Measurements from ENCODE around the gene TBC1D14.

Gene TBC1D14

GRCh38 chr4:7004331-7004730, 94.7 kb downstream of the TBC1D14 start:
- Histone ChIP-seq H3K36me3 (ENCODE audit: control insufficient read depth, insufficient read depth, low read length) (peaks cover 28% of the 10 kb centered on the region), H3K4me3 (ENCODE audit: low read depth, low read length) (no peak overlapping the region), H3K27me3 (ENCODE audit: control insufficient read depth, insufficient read depth, low read length) (no peaks in the 10 kb centered on the region), H3K9ac (ENCODE audit: low read depth, low read length) (no peak overlapping the region), H3K9me3 (ENCODE audit: control insufficient read depth, insufficient read depth, low read length) (no peaks in the 10 kb centered on the region), H3K4me1 (ENCODE audit: control insufficient read depth, insufficient read depth, low read length) (peaks cover 18% of the 10 kb centered on the region)

DNA sequence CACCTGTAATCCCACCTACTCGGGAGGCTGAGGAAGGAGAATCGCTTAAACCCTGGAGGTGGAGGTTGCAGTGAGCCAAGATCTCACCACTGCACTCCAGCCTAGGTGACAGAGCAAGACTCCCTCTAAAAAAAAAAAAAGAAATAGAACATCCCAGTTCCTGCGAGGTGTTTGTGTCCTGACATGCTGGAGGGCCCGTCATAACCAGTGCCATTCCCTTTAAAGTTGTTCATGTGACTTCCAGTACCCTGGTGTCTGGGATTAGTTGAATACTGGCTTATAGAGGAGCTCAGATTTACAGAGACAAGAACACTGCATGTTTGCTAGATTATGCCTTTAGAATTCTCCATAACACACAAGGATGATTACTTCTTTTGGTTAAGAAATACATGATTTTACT, 95.9 kb downstream of the TBC1D14 start:
- Histone ChIP-seq H3K9me3 (ENCODE audit: control insufficient read depth, insufficient read depth, low read length) (no peaks in the 10 kb centered on the region), H3K27me3 (ENCODE audit: control insufficient read depth, insufficient read depth, low read length) (no peaks in the 10 kb centered on the region), H3K36me3 (ENCODE audit: control insufficient read depth, insufficient read depth, low read length) (peaks cover 15% of the 10 kb centered on the region), H3K4me1 (ENCODE audit: control insufficient read depth, insufficient read depth, low read length) (peaks cover 18% of the 10 kb centered on the region), H3K4me3 (ENCODE audit: low read depth, low read length) (no peak overlapping the region), H3K9ac (ENCODE audit: low read depth, low read length) (no peak overlapping the region)

DNA sequence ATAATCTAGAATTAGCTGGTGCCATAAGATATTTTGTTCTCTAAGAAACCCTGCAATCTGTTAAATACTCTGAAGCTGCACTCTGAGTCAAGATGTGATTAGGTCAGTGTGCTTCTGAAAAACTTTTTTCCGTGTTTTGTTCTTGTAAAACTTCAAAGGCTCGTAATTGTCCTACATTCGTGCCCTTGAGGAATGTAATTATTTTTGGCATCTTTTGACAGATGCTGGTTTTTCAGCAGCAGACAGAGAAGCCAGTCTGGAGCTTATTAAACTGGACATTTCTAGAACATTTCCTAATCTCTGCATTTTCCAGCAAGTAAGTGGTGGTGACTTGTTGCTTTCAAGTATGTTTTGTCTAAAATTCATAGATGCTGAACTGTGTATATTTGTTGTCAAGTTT, 96.8 kb downstream of the TBC1D14 start:
- Histone ChIP-seq H3K36me3 (ENCODE audit: control insufficient read depth, insufficient read depth, low read length) (peaks cover 12% of the 10 kb centered on the region), H3K4me1 (ENCODE audit: control insufficient read depth, insufficient read depth, low read length) (peaks cover 18% of the 10 kb centered on the region), H3K4me3 (ENCODE audit: low read depth, low read length) (no peak overlapping the region), H3K27me3 (ENCODE audit: control insufficient read depth, insufficient read depth, low read length) (no peaks in the 10 kb centered on the region), H3K9me3 (ENCODE audit: control insufficient read depth, insufficient read depth, low read length) (no peaks in the 10 kb centered on the region), H3K9ac (ENCODE audit: low read depth, low read length) (no peak overlapping the region)

GRCh38 chr4:7007142-7007907, 97.7 kb downstream of the TBC1D14 start:
- Histone ChIP-seq H3K9me3 (ENCODE audit: control insufficient read depth, insufficient read depth, low read length) (no peaks in the 10 kb centered on the region), H3K27me3 (ENCODE audit: control insufficient read depth, insufficient read depth, low read length) (no peaks in the 10 kb centered on the region), H3K4me3 (ENCODE audit: low read depth, low read length) (no peak overlapping the region), H3K4me1 (ENCODE audit: control insufficient read depth, insufficient read depth, low read length) (peaks cover 18% of the 10 kb centered on the region), H3K36me3 (ENCODE audit: control insufficient read depth, insufficient read depth, low read length) (peaks cover 5% of the 10 kb centered on the region), H3K9ac (ENCODE audit: low read depth, low read length) (no peak overlapping the region)

DNA sequence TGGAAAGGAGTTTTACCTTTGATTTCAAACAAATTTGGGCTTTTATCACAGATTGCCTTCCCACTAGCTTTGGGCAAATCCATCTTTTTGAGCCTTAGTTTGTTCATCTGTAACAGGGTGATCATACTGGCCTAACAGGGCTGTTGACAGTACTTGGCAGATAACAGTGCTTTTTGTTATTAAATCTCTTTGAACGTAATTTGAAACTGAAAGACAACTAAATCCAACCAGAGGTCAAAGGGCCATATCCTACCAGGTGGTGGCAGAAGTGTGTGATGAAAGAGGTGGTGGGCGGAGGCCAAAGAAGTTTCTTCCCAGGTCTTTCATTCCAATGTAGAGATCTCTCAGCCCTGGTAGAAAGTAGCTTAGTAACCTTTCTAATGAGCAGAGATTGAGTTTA, 98.3 kb downstream of the TBC1D14 start:
- H3K9ac ChIP-seq (ENCODE audit: low read depth, low read length): no peak overlapping the region
- H3K36me3 ChIP-seq (ENCODE audit: control insufficient read depth, insufficient read depth, low read length): peaks cover 5% of the 10 kb centered on the region
- H3K9me3 ChIP-seq (ENCODE audit: control insufficient read depth, insufficient read depth, low read length): no peaks in the 10 kb centered on the region
- H3K27me3 ChIP-seq (ENCODE audit: control insufficient read depth, insufficient read depth, low read length): no peaks in the 10 kb centered on the region
- H3K4me1 ChIP-seq (ENCODE audit: control insufficient read depth, insufficient read depth, low read length): peaks cover 18% of the 10 kb centered on the region
- no peak overlapping the region for H3K4me3 ChIP-seq (ENCODE audit: low read depth, low read length)

DNA sequence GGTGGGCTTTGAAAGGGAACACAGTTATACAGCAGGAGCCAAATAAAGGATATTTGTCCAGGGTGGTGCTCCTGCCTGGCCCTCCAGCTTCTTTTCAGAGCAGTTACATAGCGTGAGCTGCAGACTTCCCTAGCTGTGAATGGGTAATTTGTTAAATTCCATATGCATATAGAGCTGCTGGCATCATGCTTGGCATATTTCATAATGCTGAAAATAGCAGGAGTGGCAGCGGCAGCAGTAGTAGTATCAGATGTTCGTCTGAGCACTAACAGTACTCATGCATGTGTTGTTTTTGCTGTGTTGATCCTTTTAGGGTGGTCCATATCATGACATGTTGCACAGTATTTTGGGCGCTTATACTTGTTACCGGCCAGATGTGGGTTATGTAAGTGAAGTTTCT, 99.9 kb downstream of the TBC1D14 start:
- no peaks in the 10 kb centered on the region for H3K9me3 ChIP-seq (ENCODE audit: control insufficient read depth, insufficient read depth, low read length)
- H3K4me1 ChIP-seq (ENCODE audit: control insufficient read depth, insufficient read depth, low read length): peaks cover 18% of the 10 kb centered on the region
- peaks cover 12% of the 10 kb centered on the region for H3K36me3 ChIP-seq (ENCODE audit: control insufficient read depth, insufficient read depth, low read length)
- H3K4me3 ChIP-seq (ENCODE audit: low read depth, low read length): no peak overlapping the region
- H3K9ac ChIP-seq (ENCODE audit: low read depth, low read length): no peak overlapping the region
- no peaks in the 10 kb centered on the region for H3K27me3 ChIP-seq (ENCODE audit: control insufficient read depth, insufficient read depth, low read length)

GRCh38 chr4:7013175-7013574, 103.5 kb downstream of the TBC1D14 start:
- Histone ChIP-seq H3K9me3 (ENCODE audit: control insufficient read depth, insufficient read depth, low read length) (no peaks in the 10 kb centered on the region), H3K27me3 (ENCODE audit: control insufficient read depth, insufficient read depth, low read length) (no peaks in the 10 kb centered on the region), H3K4me1 (ENCODE audit: control insufficient read depth, insufficient read depth, low read length) (peaks cover 6% of the 10 kb centered on the region), H3K36me3 (ENCODE audit: control insufficient read depth, insufficient read depth, low read length) (peaks cover 37% of the 10 kb centered on the region), H3K4me3 (ENCODE audit: low read depth, low read length) (no peak overlapping the region), H3K9ac (ENCODE audit: low read depth, low read length) (no peak overlapping the region)

GRCh38 chr4:7014815-7015214, 105.2 kb downstream of the TBC1D14 start:
- peaks cover 41% of the 10 kb centered on the region for H3K36me3 ChIP-seq (ENCODE audit: control insufficient read depth, insufficient read depth, low read length)
- no peak overlapping the region for H3K9ac ChIP-seq (ENCODE audit: low read depth, low read length)
- H3K27me3 ChIP-seq (ENCODE audit: control insufficient read depth, insufficient read depth, low read length): no peaks in the 10 kb centered on the region
- no peaks in the 10 kb centered on the region for H3K9me3 ChIP-seq (ENCODE audit: control insufficient read depth, insufficient read depth, low read length)
- no peaks in the 10 kb centered on the region for H3K4me1 ChIP-seq (ENCODE audit: control insufficient read depth, insufficient read depth, low read length)
- no peak overlapping the region for H3K4me3 ChIP-seq (ENCODE audit: low read depth, low read length)

DNA sequence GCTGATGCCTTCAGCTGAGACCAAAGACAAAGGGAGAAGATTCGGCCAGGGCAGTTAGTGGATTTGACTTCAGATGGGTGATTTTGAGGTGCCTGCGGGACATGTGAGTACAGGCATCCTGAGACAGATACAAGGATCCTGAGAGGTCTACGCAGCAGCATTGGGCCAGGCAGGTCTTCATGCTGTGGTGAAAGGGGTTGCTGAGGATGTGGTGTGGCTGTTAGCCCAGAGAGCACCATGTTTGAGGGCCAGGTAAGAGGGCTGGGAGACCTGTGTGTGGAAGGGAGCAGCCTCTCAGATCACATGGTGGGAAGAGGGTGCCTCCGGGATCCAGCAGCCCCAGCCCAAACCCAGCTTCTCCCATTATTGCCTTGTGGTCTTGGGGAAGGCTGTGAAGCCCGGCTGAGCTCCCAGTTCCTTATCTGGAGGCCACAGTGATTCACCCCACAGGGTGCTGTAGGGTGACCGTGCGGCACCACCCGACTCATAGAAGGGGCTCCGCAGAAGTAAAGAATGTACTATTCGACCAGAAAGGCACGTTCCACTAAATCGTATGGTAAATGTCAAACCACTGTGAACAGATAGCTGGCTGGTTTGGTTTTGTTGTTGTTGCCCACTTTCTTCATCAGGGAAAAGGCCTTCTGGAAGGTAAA, 105.9 kb downstream of the TBC1D14 start:
- H3K36me3 ChIP-seq (ENCODE audit: control insufficient read depth, insufficient read depth, low read length): peaks cover 43% of the 10 kb centered on the region
- no peaks in the 10 kb centered on the region for H3K9me3 ChIP-seq (ENCODE audit: control insufficient read depth, insufficient read depth, low read length)
- H3K9ac ChIP-seq (ENCODE audit: low read depth, low read length): no peak overlapping the region
- H3K4me1 ChIP-seq (ENCODE audit: control insufficient read depth, insufficient read depth, low read length): peaks cover 3% of the 10 kb centered on the region
- H3K4me3 ChIP-seq (ENCODE audit: low read depth, low read length): no peak overlapping the region
- H3K27me3 ChIP-seq (ENCODE audit: control insufficient read depth, insufficient read depth, low read length): no peaks in the 10 kb centered on the region

- no peak overlapping the region for H3K4me3 ChIP-seq (ENCODE audit: low read depth, low read length)
- no peaks in the 10 kb centered on the region for H3K9me3 ChIP-seq (ENCODE audit: control insufficient read depth, insufficient read depth, low read length)
- no peaks in the 10 kb centered on the region for H3K27me3 ChIP-seq (ENCODE audit: control insufficient read depth, insufficient read depth, low read length)
- no peak overlapping the region for H3K9ac ChIP-seq (ENCODE audit: low read depth, low read length)
- peaks cover 3% of the 10 kb centered on the region for H3K4me1 ChIP-seq (ENCODE audit: control insufficient read depth, insufficient read depth, low read length)
- peaks cover 46% of the 10 kb centered on the region for H3K36me3 ChIP-seq (ENCODE audit: control insufficient read depth, insufficient read depth, low read length)
Observed at GRCh38 chr4:7016086-7016485, 106.5 kb downstream of the TBC1D14 start.

DNA sequence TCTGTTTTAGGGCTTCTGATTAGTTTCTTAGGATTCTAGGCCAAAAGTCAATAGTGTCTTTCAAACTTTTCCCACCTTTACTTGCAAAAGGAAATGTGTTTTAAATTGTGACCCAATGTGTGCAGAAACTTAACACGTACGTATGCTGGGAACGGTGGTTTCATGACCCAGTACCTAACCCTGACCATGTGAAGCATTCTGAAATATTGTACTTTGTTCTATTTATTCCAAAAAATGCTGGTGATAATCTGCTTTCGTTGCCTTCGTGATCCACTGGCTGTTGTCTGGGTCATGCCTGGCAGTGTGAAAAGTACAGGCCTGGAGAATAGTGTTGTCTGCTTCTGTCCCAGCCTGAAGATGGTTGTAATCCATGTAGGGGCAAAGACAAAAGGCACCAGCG, 106.9 kb downstream of the TBC1D14 start:
- H3K9me3 ChIP-seq (ENCODE audit: control insufficient read depth, insufficient read depth, low read length): no peaks in the 10 kb centered on the region
- peaks cover 45% of the 10 kb centered on the region for H3K36me3 ChIP-seq (ENCODE audit: control insufficient read depth, insufficient read depth, low read length)
- no peak overlapping the region for H3K9ac ChIP-seq (ENCODE audit: low read depth, low read length)
- peaks cover 3% of the 10 kb centered on the region for H3K4me1 ChIP-seq (ENCODE audit: control insufficient read depth, insufficient read depth, low read length)
- no peak overlapping the region for H3K4me3 ChIP-seq (ENCODE audit: low read depth, low read length)
- no peaks in the 10 kb centered on the region for H3K27me3 ChIP-seq (ENCODE audit: control insufficient read depth, insufficient read depth, low read length)

GRCh38 chr4:7017446-7018048, 107.9 kb downstream of the TBC1D14 start:
- Histone ChIP-seq H3K4me1 (ENCODE audit: control insufficient read depth, insufficient read depth, low read length) (peaks cover 3% of the 10 kb centered on the region), H3K9me3 (ENCODE audit: control insufficient read depth, insufficient read depth, low read length) (no peaks in the 10 kb centered on the region), H3K27me3 (ENCODE audit: control insufficient read depth, insufficient read depth, low read length) (no peaks in the 10 kb centered on the region), H3K36me3 (ENCODE audit: control insufficient read depth, insufficient read depth, low read length) (peaks cover 47% of the 10 kb centered on the region), H3K9ac (ENCODE audit: low read depth, low read length) (no peak overlapping the region), H3K4me3 (ENCODE audit: low read depth, low read length) (no peak overlapping the region)
